HCT116 (cell line): ENCODE data around the gene SLC41A3.

Source experiments
- EZH2phosphoT487 ChIP-seq: fragments of 200-600 bp; IDR thresholded peaks from 2 replicates; pipeline ENCODE4 v1.6.1; 2018; ENCODE audit warnings: antibody characterized with exemption, borderline replicate concordance
- JUND ChIP-seq: IDR thresholded peaks from 2 replicates; pipeline ENCODE4 v1.6.1; 2012

DNA sequence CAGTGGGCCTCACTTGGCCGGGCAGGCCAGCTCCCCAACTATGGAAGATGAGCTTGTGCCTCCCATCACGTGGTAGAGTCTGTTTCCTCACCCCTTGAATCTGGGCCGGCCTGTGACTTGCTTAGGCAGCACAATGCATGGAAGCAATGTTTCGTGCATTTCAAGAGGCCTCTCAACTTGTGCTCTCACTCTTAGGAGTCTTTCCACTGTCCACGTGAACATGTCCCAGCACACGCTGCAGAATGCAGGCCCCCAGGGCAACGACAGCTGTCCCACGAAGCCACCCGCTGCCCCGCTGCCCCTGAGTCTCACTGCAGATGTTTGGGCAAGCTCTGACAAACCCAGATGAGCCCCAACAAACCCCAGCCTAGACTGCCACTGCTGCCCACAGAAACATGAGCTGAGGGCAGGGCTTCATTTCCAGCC lies 27.2 kb upstream of the SLC41A3 start:
- TF ChIP-seq JUND: no peak
- no peak for TF ChIP-seq EZH2phosphoT487
